GM18505 (cell line): ENCODE measurements around the gene LCN6.

Experiments
- ATAC-seq: cut with Tn5 transposase; IDR thresholded peaks from one replicate; pipeline ENCODE4 v1.9.1; 2021; ENCODE audit not compliant: unreplicated experiment
- POLR2A ChIP-seq: IDR thresholded peaks from 4 replicates; pipeline ENCODE4 v1.6.1; 2011; ENCODE audit warnings: borderline replicate concordance; ENCODE audit not compliant: insufficient read depth, insufficient read length; ENCODE audit errors: extremely low read depth

Gene LCN6

DNA sequence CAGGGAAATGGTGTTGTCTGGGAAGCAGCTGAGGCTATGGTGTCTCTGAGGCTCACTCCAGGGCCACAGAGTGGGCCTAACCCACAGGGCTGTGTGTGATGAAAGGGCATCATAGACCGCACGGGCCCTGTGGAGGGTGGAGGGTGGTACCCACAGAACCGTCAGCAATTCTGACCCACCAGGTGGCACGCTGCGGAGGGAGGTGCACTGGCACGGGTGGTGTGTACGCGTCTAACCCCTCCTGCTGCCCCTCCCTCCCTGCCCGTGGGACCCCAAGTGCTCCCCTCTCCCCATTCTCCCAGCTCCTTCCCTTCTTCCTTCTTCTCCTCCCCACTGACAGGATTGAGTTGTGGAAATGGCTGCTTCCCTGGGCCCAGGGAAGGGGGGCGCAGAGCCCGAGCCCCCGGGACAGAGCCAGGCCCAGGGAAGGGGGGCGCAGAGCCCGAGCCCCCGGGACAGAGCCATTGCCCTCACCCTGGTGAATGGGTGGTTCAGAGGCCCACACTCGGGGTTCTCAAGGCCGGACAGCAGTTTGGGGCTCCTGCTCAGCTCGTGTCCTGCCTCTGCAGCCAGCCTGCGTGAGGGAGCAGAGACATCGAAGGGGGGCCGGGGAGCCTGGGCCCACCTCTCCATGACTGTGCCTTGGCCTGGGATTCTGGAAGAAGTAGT lies 12.4 kb downstream of the LCN6 start:
- no peak for TF ChIP-seq POLR2A

DNA sequence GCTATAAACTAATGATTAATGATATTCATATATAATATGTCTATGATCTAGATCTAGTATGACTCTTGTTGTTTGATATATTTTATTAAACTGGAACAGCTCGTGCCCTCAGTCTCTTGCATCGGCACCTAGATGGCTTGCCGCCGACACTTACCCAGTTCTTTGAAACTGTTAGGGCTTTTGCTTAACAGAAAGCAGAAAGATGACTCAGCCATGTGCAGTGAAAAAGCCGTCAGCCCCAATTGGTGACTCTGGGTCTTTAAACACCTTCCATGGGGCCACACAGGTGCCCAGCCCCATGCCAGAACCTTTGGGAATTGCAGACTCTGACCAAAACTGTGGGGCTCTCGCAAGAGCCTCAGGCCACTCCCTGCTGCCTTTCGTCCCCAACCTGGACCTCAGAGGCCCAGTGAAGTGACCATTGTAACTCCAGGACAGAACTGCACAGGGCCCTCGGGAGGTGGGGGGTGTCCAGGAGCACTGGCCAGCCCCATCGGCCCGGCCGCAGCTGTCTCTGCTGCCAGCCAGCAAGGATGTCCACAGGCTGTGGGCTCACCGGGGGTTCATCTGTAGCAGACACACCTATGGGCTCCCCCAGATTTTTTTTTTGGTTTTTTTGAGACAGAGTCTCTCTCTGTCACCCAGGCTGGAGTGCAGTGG lies 13.4 kb downstream of the LCN6 start:
- no peak for TF ChIP-seq POLR2A
- no peak for ATAC-seq

More for the DNA sequence above, 12.4 kb downstream of the LCN6 start:
- no peak for ATAC-seq

DNA sequence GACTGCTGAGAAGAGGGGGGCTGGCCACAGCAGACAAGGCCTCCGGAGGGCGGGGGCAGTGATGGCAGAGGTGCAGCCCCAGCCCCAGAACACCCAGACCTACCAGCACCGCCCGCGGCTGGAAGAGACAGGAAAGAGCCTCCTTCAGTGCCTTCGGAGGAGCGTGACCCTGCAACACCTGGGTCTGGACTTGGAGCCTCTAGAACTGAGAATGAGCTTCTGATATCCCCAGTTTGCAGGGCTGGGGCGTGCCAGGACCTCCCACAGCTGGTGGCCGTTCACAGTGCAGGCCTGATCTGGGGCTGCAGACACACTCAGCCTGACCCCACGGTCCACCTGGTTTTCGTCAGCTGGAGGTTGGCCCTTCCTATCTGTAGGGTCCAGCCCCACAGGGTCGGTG lies 14.7 kb downstream of the LCN6 start:
- no peak for TF ChIP-seq POLR2A
- ATAC-seq, result no peak

DNA sequence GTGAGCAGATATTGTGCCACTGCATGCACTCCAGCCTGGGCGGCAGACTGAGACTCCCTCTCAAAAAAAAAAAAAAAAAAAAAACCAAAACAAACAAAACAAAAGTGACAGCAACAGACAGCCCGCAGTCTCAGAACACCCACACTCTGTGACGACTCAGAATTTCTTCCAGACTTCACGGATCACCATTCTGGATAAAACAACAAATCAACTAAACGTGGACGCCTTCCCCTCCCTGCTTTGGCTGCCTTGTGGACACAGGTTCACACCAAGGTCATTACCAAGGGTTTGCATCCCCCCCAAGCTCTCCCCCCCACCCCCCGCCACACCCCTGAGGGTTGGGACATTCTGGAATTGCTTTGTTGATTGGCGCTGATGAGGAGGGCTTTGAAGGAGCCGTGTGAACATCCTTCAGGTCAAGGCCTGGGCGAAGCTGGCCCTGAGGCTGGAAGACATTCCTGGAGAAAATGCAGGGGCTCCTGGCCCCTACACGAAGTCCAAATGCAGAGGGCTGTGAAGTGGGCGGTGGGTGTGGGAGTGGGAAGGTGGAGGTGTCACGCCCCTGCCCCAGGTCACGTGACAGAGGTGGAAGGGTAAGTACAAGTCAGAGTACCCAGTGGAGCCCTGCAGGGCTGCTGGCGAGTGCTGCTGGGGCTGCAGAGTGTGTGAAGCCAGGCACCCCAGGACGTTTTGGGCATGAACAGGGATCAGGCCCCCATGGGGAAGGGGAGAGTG lies 15.7 kb downstream of the LCN6 start:
- TF ChIP-seq POLR2A, result no peak
- ATAC-seq, result no peak

DNA sequence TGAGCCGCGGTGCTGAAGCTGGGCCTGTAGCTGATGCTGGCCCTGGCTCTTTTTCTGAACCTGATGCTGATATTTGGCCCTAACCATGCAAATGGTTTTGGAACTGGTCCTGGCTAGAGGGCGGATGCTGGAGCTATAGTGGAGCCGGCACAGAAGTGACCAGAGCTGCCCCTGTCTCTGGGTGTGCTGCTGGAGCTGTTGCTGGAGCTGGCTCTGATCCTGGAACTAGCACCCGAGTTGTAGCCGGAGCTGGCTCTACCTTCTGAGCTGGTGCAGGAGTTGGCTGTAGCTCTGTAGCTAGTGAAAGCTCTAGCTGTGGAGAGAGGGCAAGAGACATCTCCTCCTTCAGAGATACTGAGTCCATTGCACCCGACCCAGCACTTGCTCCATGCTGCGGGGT lies 18.4 kb downstream of the LCN6 start:
- TF ChIP-seq POLR2A, result no peak
- no peak for ATAC-seq

DNA sequence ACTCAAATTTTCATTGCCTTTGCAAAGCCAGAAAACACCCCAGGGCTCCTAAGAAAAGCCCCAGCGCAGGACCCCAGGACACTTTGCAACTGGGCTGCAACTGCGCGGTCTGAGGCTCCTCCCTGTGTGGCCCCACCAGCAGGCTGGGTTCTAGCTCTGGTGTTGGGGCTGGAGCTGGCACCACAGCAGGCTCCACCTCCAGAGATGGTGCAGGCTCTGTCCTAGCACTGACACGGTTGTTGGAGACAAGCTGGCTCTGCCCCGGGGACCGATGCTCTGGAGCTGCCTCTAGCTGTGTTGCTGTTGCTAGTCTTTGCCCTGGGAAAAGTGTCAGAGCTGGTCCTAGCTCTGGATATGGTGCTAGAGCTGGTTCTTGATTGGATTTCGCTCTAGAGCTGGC lies 19.2 kb downstream of the LCN6 start:
- TF ChIP-seq POLR2A, result no peak
- no peak for ATAC-seq

DNA sequence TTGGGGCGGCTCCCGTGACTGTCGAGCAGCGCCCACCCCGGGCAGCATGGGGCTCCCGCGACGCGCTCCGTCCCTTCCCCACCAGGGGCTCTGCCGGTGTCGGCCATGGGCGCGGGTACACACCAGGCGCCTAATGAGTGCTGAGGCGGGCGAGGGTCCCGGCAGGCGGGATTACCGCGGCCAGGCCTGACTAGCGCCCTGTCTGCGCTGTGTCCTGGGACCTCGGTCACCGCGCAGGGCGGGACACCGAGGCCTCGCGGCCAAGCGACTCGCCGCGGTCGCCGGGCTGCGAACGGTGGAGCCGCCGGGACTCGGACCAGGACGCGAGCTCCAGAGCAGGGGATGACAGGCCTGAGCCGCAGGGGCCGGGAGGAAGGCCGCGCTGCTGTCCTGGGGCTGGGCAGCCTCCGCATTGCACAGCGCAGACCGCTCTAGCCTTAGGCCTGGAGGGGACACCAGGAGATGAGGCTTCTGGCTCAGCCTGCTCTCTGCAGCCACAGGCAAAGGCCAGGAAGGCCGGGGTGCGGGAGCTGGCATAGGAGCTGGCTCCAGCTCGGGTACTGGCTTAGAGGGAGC lies 19.7 kb downstream of the LCN6 start:
- no peak for TF ChIP-seq POLR2A
- peak; percentile 28 for ATAC-seq

DNA sequence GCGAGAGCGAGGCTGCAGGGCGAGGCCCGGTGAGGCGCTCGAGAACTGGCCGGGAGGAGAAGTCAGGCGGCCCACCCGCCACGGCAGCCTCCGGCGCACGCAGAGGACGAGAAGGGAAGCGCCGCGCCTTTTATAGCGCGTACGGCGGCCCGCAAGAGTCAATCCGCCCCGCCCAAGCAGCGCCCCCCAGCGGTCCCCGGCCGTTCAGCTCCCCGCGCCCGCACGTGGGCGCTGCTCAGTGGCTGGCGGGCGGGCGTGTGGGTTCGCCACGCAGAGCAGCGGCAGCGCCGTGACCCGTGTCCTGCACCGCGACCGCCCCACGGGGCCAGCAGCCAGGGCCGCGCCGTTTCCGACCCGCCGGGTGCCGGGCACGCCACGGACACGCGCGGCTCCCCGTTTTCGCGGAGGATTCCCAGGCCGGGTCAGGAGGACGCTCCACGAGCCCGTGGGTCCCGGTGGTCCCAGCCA lies 20.2 kb downstream of the LCN6 start:
- ATAC-seq, result peak; percentile 67
- TF ChIP-seq POLR2A, result peak; percentile 100

DNA sequence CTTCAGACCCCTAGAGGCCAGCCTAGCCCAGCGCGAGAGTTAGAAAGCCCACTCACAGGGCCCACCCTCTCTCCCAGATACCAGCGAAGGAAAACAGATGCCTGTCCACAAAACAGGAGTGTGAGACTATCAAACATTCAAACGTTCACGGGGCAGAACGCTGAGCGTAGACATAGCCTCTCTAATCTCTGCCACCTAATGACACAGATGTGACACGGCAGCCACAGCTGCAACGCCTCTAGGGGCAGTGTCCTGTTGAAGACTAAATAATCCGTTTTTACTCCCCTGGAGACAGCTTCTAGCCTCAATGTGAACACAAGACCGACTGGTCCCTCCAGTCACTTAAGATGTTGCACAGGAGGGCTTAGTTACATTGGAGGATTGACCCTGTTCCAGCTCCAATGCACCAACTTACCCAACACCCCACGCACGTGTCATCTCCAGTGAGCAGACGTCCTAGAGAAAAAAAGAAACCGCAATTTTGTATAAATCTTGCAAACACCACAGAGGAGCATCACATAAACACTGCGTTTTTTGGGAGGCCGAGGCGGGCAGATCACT lies 21.6 kb downstream of the LCN6 start:
- no peak for ATAC-seq
- TF ChIP-seq POLR2A, result no peak

DNA sequence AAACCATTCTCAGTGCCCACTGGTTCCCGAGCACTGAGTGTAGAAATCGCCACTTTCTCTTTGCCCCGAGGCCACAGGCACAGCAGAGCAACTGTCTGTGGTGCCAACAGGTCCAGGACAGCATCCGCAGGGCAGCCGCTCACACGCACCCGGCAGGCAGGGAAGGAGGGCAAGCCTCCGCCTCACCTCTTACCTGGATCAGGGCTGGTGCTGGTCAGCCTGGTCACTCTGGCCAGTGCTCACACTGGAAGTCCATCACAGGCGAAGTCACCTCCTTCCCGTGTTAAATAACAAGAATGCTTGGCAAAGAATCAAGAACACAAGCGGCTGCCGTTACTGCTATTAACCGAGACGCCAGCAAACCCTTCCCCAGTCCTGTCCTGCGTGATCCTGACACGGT lies 22.2 kb downstream of the LCN6 start:
- no peak for ATAC-seq

DNA sequence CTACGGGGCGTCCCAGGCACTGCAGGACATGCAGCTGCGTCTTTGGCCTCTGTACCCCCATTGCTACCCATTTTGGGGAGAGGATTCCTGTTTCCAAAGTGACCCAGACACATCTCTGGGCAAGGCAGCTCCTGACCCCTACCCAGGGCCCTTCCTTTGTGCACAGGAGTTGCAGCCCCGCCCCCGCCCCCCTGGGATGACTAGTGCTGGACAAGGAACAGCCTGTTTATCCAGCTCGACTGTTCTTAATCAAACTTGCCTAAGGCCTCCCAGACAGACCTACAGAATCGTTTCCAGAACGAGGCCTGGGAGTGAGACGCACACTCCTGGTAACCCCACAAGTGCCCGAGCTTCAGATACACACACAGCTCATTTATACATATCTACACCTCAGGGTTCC lies 22.7 kb downstream of the LCN6 start:
- no peak for ATAC-seq
- TF ChIP-seq POLR2A, result peak; percentile 11

More for the DNA sequence above, 22.2 kb downstream of the LCN6 start:
- no peak for TF ChIP-seq POLR2A

DNA sequence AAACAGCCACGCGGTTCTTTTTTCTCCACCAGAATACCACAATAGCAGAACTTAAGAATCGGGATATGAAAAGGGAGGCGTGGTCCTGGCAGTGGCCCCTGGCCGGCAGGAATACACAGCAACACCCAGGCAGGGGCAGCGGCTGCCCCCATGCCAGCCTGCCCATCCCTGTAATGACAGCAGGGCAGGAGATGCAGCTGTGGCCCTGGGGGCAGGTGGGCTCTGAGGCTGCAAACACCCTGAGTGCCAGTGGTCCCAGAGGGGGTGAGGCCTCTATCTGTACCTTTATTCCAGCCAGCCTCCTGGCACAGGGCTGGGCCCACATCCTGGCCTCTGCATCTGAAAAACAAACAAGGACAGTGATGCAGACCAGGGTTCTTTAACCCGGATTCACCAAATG lies 23.6 kb downstream of the LCN6 start:
- no peak for TF ChIP-seq POLR2A
- no peak for ATAC-seq

DNA sequence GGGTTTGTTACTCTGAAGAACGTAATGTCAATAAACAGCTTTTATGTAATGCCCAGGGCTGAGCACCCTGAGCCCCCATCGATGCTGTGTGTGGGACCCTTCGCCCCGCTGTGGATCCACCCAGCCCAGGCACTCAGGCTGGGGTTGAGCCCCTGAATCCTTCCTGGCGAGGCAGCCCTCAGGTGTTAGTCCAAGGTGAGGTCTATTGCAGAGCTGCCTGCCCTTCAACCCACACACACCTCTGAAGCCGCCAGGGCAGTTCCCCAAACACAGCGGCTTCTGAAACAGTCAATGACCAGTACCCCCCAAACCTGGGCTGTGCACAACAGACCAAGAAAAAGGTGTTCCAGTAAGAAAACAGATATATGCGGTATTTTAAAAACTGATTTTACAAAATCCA lies 24.3 kb downstream of the LCN6 start:
- no peak for TF ChIP-seq POLR2A
- no peak for ATAC-seq
